ENCODE measurements around the gene MYO1A. TPM values are rescaled to one million over a fixed set of nuclear protein-coding genes. Genes with fewer than 3 reads are reported as not detected.
A peak's percentile ranks its signal among the peaks of the same experiment; 100 is the strongest.

Gene MYO1A
- total and polyA plus RNA-seq, 2 of the 13 experiments (the other 11 are each of a cell fraction or from before 2014, with no cell fraction given): 5.3 to 6.0 TPM

DNA sequence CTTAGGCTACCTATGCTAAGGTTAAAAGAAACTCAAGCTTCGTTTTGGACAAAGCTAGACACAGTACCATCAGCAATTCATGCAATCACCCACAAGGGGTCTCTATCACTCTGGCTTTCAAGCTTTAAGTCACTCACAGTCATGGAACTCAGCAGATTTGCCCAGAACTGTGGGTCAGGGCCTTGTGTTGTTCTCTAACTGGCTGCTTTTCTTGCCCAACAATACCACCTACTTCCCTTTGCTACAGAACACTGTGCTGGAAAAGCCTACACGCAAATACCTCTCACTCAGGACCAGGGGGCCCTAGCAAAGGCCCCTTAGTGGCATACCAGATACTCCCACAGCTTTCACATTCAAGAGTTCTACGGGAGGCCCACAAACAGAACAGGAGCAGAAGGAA lies 19.6 kb upstream of the MYO1A start (continued):
- TF ChIP-seq MYNN (CRISPR knock-in tag; IDR thresholded peaks at IDR 0.05; ENCODE audit: low read depth) (0 out of 2 replicates have a peak, but pooled peaks have one; percentile 35), ZNF451 (CRISPR knock-in tag; IDR thresholded peaks at IDR 0.05) (no peak), ETV5 (CRISPR knock-in tag; IDR thresholded peaks at IDR 0.05; ENCODE audit: borderline replicate concordance) (peak; percentile 24; the same call in 1 of the 2 replicates), STAG1 (CRISPR knock-in tag; IDR thresholded peaks at IDR 0.05) (peak; percentile 97), ZNF768 (CRISPR knock-in tag; IDR thresholded peaks at IDR 0.05) (no peak), POGZ (CRISPR knock-in tag; IDR thresholded peaks at IDR 0.05) (no peak)
- TF ChIP-seq, protein P1, sequence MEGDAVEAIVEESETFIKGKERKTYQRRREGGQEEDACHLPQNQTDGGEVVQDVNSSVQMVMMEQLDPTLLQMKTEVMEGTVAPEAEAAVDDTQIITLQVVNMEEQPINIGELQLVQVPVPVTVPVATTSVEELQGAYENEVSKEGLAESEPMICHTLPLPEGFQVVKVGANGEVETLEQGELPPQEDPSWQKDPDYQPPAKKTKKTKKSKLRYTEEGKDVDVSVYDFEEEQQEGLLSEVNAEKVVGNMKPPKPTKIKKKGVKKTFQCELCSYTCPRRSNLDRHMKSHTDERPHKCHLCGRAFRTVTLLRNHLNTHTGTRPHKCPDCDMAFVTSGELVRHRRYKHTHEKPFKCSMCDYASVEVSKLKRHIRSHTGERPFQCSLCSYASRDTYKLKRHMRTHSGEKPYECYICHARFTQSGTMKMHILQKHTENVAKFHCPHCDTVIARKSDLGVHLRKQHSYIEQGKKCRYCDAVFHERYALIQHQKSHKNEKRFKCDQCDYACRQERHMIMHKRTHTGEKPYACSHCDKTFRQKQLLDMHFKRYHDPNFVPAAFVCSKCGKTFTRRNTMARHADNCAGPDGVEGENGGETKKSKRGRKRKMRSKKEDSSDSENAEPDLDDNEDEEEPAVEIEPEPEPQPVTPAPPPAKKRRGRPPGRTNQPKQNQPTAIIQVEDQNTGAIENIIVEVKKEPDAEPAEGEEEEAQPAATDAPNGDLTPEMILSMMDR (CRISPR knock-in tag; IDR thresholded peaks at IDR 0.05): peak; percentile 90

DNA sequence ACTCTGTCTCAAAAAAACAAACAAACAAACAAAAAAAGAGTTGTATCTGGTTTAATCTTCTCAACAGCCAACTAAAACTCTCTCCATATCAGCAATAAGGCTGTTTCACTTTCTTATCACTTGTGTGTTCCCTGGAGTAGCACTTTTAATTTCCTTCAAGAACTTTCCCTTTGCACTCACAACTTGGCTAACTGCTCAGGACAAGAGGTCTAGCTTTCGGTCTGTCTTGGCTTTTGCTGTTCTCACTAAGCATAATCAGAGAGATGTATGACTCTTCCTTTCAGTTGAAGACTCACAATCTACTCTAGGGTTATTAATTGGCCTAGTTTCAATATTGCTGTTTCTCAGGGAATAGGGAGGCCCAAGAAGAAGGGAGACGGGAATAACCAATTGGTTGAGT lies 16.3 kb upstream of the MYO1A start:
- H4K20me1 ChIP-seq (ENCODE audit: insufficient read depth, low read length): no peaks in the 10 kb centered on the region
- H2AFZ ChIP-seq (ENCODE audit: low read length): no peak overlapping the region
- no peaks in the 10 kb centered on the region for H3K79me2 ChIP-seq (ENCODE audit: insufficient read depth, low read length)
- no peaks in the 10 kb centered on the region for H3K9me3 ChIP-seq (ENCODE audit: low read length)
- H3K9ac ChIP-seq (ENCODE audit: insufficient read depth, low read depth, low read length): no peak overlapping the region
- BruUV-seq (replicated peaks): no TSS peak
- no peaks in the 10 kb centered on the region for H3K4me1 ChIP-seq (ENCODE audit: insufficient read depth, low read length)
- in situ Hi-C loops (cut with HindIII; ENCODE audit: extremely low pct_ligation_motif_present, low pct_unique_long_range_greater_than_20kb) (no loop called here), intact Hi-C loops (cut with micrococcal nuclease; ENCODE audit: unreplicated experiment) (no loop called here)
- ATAC-seq: no peak
- no peaks in the 10 kb centered on the region for H3K27me3 ChIP-seq (ENCODE audit: control insufficient read depth in 1 of 2, insufficient read depth in 2 of 2, low read length in 2 of 2)
- POLR2A ChIA-PET: interaction anchor here (0.9 to 2.3 kb wide), 2 partner anchors 12 to 45 kb away, joined by 3 to 12 read pairs; partner anchors contain the start of genes NEMP1 and STAT6
- DNase-seq (ENCODE audit: low spot score): no peak
- 96% methylated on average over 2 of the region's 2 CpGs for WGBS (ENCODE audit: low lambda C conversion rate)
- FAIRE-seq: no peak
- H3K4me2 ChIP-seq (ENCODE audit: low read depth, low read length): no peak overlapping the region
- no peak overlapping the region for H3K27ac ChIP-seq (ENCODE audit: extremely low read length, insufficient read depth, low read length)
- peaks cover 0 to 30% of the 10 kb centered on the region in 2 experiments; a peak in 3 of 5 replicates for H3K36me3 ChIP-seq (replicated peaks in 1 of 2; ENCODE audit: control insufficient read depth in 1 of 2, insufficient read depth in 2 of 2, low read length in 2 of 2)
- CTCF ChIA-PET (ENCODE audit: low intra/inter-chr PET ratio, low total read pairs): no interaction called here
- no peak for TF ChIP-seq ZNF274 (CRISPR knock-in tag; IDR thresholded peaks at IDR 0.05)
- no peak for TF ChIP-seq ZNF816 (CRISPR knock-in tag; IDR thresholded peaks at IDR 0.05; ENCODE audit: borderline replicate concordance)
- TF ChIP-seq, protein P2, sequence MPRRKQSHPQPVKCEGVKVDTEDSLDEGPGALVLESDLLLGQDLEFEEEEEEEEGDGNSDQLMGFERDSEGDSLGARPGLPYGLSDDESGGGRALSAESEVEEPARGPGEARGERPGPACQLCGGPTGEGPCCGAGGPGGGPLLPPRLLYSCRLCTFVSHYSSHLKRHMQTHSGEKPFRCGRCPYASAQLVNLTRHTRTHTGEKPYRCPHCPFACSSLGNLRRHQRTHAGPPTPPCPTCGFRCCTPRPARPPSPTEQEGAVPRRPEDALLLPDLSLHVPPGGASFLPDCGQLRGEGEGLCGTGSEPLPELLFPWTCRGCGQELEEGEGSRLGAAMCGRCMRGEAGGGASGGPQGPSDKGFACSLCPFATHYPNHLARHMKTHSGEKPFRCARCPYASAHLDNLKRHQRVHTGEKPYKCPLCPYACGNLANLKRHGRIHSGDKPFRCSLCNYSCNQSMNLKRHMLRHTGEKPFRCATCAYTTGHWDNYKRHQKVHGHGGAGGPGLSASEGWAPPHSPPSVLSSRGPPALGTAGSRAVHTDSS (CRISPR knock-in tag; conservative IDR thresholded peaks at IDR 0.05): no peak
- TF ChIP-seq ZNF766 (CRISPR knock-in tag; IDR thresholded peaks at IDR 0.05; ENCODE audit: borderline replicate concordance): no peak
- TF ChIP-seq PBX3 (CRISPR knock-in tag; IDR thresholded peaks at IDR 0.05; ENCODE audit: borderline replicate concordance): no peak
- no peak for TF ChIP-seq HMGA1 (CRISPR knock-in tag; conservative IDR thresholded peaks at IDR 0.05)
- TF ChIP-seq RBAK (CRISPR knock-in tag; IDR thresholded peaks at IDR 0.05): no peak
- TF ChIP-seq, protein P3, sequence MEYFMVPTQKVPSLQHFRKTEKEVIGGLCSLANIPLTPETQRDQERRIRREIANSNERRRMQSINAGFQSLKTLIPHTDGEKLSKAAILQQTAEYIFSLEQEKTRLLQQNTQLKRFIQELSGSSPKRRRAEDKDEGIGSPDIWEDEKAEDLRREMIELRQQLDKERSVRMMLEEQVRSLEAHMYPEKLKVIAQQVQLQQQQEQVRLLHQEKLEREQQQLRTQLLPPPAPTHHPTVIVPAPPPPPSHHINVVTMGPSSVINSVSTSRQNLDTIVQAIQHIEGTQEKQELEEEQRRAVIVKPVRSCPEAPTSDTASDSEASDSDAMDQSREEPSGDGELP (IDR thresholded peaks at IDR 0.05; ENCODE audit: borderline replicate concordance, low read depth): no peak
- no peak for TF ChIP-seq ZNF260 (CRISPR knock-in tag; IDR thresholded peaks at IDR 0.05; ENCODE audit: borderline replicate concordance, low read depth)
- no peak for TF ChIP-seq RBM22 (optimal IDR thresholded peaks at IDR 0.05; ENCODE audit: low read length)
- H3K4me3 ChIP-seq (replicated peaks in 1 of 3; ENCODE audit: insufficient read depth in 1 of 3, low read depth in 2 of 3, low read length in 3 of 3): no peak overlapping the region

All from HepG2 (cell line).